ENCODE data around the gene ACOT12. TPM values are rescaled to one million over a fixed set of nuclear protein-coding genes. Genes with fewer than 3 reads are reported as not detected.

The ACOT12 gene
- total and polyA plus RNA-seq, 2 donors (not counting 1 experiment from before 2014, with no cell fraction given): 0.06 TPM; not detected in 1

GRCh38 chr5:81371354-81371876 lies 22.5 kb downstream of the ACOT12 start:
- intact Hi-C loops (cut with micrococcal nuclease): no loop called here
- no peak for DNase-seq
- Histone ChIP-seq H3K27ac (ENCODE audit: low read length in 2 of 2) (no peak overlapping the region), H2AFZ (ENCODE audit: insufficient read depth, low read depth, low read length, poor library complexity, severe bottlenecking) (no peak overlapping the region), H3K4me2 (replicated peaks; ENCODE audit: low read depth, low read length, poor library complexity, severe bottlenecking) (no peak overlapping the region), H3K4me1 (ENCODE audit: control insufficient read depth in 2 of 2, insufficient read depth in 2 of 2, low read length in 2 of 2) (no peaks in the 10 kb centered on the region), H3K27me3 (replicated peaks in 1 of 4; ENCODE audit: control extremely low read depth in 1 of 4, control insufficient read depth in 3 of 4, insufficient read depth in 4 of 4, low read length in 3 of 4) (no peaks in the 10 kb centered on the region), H3K79me2 (ENCODE audit: control insufficient read depth, insufficient read depth, low read length) (no peaks in the 10 kb centered on the region), H3K9ac (ENCODE audit: low read length) (no peak overlapping the region), H4K20me1 (ENCODE audit: control insufficient read depth, insufficient read depth, low read length, poor library complexity, severe bottlenecking) (no peaks in the 10 kb centered on the region), H3K4me3 (ENCODE audit: control extremely low read depth in 1 of 5, extremely low read depth in 1 of 5, insufficient read depth in 1 of 5, low read depth in 2 of 5, low read length in 4 of 5) (no peak overlapping the region), H3K36me3 (replicated peaks in 1 of 2; ENCODE audit: control extremely low read depth in 1 of 2, control insufficient read depth in 1 of 2, extremely low read depth in 1 of 2, insufficient read depth in 2 of 2, low read length in 1 of 2) (no peaks in the 10 kb centered on the region), H3K9me3 (ENCODE audit: control extremely low read depth in 1 of 3, control insufficient read depth in 2 of 3, insufficient read depth in 1 of 3, low read length in 2 of 3) (peaks cover 0 to 5% (median 0%) of the 10 kb centered on the region in 3 donors)
- H3K4me1 Mint-ChIP-seq: no peaks in the 10 kb centered on the region
- ChIA-PET CTCF (no interaction called here), POLR2A (no interaction called here)
- H3K9me3 Mint-ChIP-seq (ENCODE audit: insufficient read depth): no peaks in the 10 kb centered on the region
- H3K27ac Mint-ChIP-seq: no peak overlapping the region
- no peak for ATAC-seq (ENCODE audit: low read depth)
- 95% methylated on average over 2 of the region's 2 CpGs for WGBS (ENCODE audit: insufficient coverage)
- H3K27me3 Mint-ChIP-seq: peaks cover 21% of the 10 kb centered on the region
- no peak for TF ChIP-seq EZH2 (IDR thresholded peaks at IDR 0.05; ENCODE audit: borderline replicate concordance, insufficient read depth, low read depth, low read length, poor library complexity, severe bottlenecking)
- TF ChIP-seq, protein P1, sequence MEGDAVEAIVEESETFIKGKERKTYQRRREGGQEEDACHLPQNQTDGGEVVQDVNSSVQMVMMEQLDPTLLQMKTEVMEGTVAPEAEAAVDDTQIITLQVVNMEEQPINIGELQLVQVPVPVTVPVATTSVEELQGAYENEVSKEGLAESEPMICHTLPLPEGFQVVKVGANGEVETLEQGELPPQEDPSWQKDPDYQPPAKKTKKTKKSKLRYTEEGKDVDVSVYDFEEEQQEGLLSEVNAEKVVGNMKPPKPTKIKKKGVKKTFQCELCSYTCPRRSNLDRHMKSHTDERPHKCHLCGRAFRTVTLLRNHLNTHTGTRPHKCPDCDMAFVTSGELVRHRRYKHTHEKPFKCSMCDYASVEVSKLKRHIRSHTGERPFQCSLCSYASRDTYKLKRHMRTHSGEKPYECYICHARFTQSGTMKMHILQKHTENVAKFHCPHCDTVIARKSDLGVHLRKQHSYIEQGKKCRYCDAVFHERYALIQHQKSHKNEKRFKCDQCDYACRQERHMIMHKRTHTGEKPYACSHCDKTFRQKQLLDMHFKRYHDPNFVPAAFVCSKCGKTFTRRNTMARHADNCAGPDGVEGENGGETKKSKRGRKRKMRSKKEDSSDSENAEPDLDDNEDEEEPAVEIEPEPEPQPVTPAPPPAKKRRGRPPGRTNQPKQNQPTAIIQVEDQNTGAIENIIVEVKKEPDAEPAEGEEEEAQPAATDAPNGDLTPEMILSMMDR (IDR thresholded peaks at IDR 0.05): no peak
- H3K4me3 Mint-ChIP-seq: no peak overlapping the region

DNA sequence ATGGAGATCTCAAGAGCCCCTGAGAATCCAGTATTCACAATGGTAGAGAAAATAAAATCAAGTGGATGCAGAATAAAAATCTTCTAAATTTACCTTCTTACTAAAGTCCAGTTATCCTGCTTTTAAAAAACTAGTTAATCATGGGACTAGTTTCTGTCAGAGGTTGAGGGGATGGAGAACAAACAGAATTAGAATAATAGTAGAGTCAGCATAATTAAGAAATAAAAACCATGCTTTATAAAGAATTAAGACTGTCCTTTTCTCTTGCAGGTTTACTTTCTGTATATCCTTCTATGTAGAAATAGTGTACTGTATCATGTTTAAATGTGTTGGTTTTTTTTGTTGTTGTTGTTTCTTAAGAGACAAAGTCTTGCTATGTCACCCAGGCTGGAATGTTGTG lies 23.0 kb downstream of the ACOT12 start:
- Histone ChIP-seq H3K4me2 (replicated peaks; ENCODE audit: low read depth, low read length, poor library complexity, severe bottlenecking) (no peak overlapping the region), H3K4me1 (ENCODE audit: control insufficient read depth in 2 of 2, insufficient read depth in 2 of 2, low read length in 2 of 2) (no peaks in the 10 kb centered on the region), H3K27ac (ENCODE audit: low read length in 2 of 2) (no peak overlapping the region), H3K4me3 (ENCODE audit: control extremely low read depth in 1 of 5, extremely low read depth in 1 of 5, insufficient read depth in 1 of 5, low read depth in 2 of 5, low read length in 4 of 5) (no peak overlapping the region), H4K20me1 (ENCODE audit: control insufficient read depth, insufficient read depth, low read length, poor library complexity, severe bottlenecking) (no peaks in the 10 kb centered on the region), H3K9ac (ENCODE audit: low read length) (no peak overlapping the region), H3K36me3 (replicated peaks in 1 of 2; ENCODE audit: control extremely low read depth in 1 of 2, control insufficient read depth in 1 of 2, extremely low read depth in 1 of 2, insufficient read depth in 2 of 2, low read length in 1 of 2) (no peaks in the 10 kb centered on the region), H2AFZ (ENCODE audit: insufficient read depth, low read depth, low read length, poor library complexity, severe bottlenecking) (no peak overlapping the region), H3K27me3 (replicated peaks in 1 of 4; ENCODE audit: control extremely low read depth in 1 of 4, control insufficient read depth in 3 of 4, insufficient read depth in 4 of 4, low read length in 3 of 4) (no peaks in the 10 kb centered on the region), H3K79me2 (ENCODE audit: control insufficient read depth, insufficient read depth, low read length) (no peaks in the 10 kb centered on the region), H3K9me3 (ENCODE audit: control extremely low read depth in 1 of 3, control insufficient read depth in 2 of 3, insufficient read depth in 1 of 3, low read length in 2 of 3) (peaks cover 0 to 5% (median 0%) of the 10 kb centered on the region in 3 donors)
- ChIA-PET CTCF (no interaction called here), POLR2A (no interaction called here)
- Mint-ChIP-seq H3K27ac (no peak overlapping the region), H3K27me3 (peaks cover 16% of the 10 kb centered on the region), H3K9me3 (ENCODE audit: insufficient read depth) (no peaks in the 10 kb centered on the region), H3K4me3 (no peak overlapping the region), H3K4me1 (no peaks in the 10 kb centered on the region)
- TF ChIP-seq, protein P1 (IDR thresholded peaks at IDR 0.05): no peak
- no peak for TF ChIP-seq EZH2 (IDR thresholded peaks at IDR 0.05; ENCODE audit: borderline replicate concordance, insufficient read depth, low read depth, low read length, poor library complexity, severe bottlenecking)
- no peak for ATAC-seq (ENCODE audit: low read depth)
- DNase-seq: no peak
- intact Hi-C loops (cut with micrococcal nuclease): no loop called here
